ENCODE results near the gene ZFYVE9.

GRCh38 chr1:52102336-52103013, 39.4 kb upstream of the ZFYVE9 start:
- TF ChIP-seq CTCF (IDR thresholded peaks at IDR 0.05), result no peak
- no peak for TF ChIP-seq POLR2A (IDR thresholded peaks at IDR 0.05)
- TF ChIP-seq EP300 (IDR thresholded peaks at IDR 0.05), result no peak
- no peak for TF ChIP-seq POLR2AphosphoS5 (IDR thresholded peaks at IDR 0.05)

Measured in suprapubic skin (tissue), 4 donors.